Stomach (tissue), 9 donors: Measurements from ENCODE around the gene STEAP2. TPM values are rescaled to one million over a fixed set of nuclear protein-coding genes. Genes with fewer than 3 reads are reported as not detected.

Experiments
- DNase-seq, 2 donors: peaks; one replicate each; pipeline versions ENCODE4 v3.0.0 to v3.0.0-alpha.2; 2013 to 2019
- H3K27ac ChIP-seq, 5 donors: fragments of 200-600 bp in 4 of 5; sonication (generic) in 4 of 5; one replicate each; pipeline ENCODE4 v1.5.1; 2013 to 2019; ENCODE audit warnings: mild to moderate bottlenecking in 1 of 5, moderate library complexity in 1 of 5
- H3K27me3 ChIP-seq, 3 donors: fragments of 200-600 bp; sonication (generic); one replicate each; pipeline ENCODE4 v1.5.1; 2017 to 2019; ENCODE audit warnings: mixed run types in 1 of 3
- H3K36me3 ChIP-seq, 4 donors: fragments of 200-600 bp; sonication (generic); 1 replicate in 3 of 4; 2 replicates in 1 of 4; pipeline ENCODE4 v1.5.1; 2016 to 2019
- H3K4me1 ChIP-seq, 4 donors: fragments of 200-600 bp; sonication (generic); one replicate each; pipeline ENCODE4 v1.5.1; 2016 to 2019
- H3K4me3 ChIP-seq, 4 donors: fragments of 200-600 bp; sonication (generic) in 3 of 4; one replicate each; pipeline ENCODE4 v1.5.1; 2016 to 2019; ENCODE audit warnings: mild to moderate bottlenecking in 1 of 4
- H3K9me3 ChIP-seq, 4 donors: fragments of 200-600 bp; sonication (generic); one replicate each; pipeline ENCODE4 v1.5.1; 2016 to 2019
- CTCF ChIP-seq, 7 experiments: fragments of 450-650 bp in 4 of 7; fragments of 200-600 bp in 3 of 7; sonication (generic) in 3 of 7; IDR thresholded peaks; one replicate each; pipeline ENCODE4 v1.5.1; 2016 to 2019; ENCODE audit warnings: antibody characterized with exemption in 7 of 7, control low read depth in 2 of 7, mild to moderate bottlenecking in 1 of 7
- EP300 ChIP-seq: sonication (generic); formaldehyde crosslinking; IDR thresholded peaks from one replicate; pipeline ENCODE4 v1.6.1; 2017; ENCODE audit warnings: antibody characterized with exemption
- POLR2A ChIP-seq, 4 donors: fragments of 450-650 bp; IDR thresholded peaks; one replicate each; pipeline ENCODE4 v1.6.1; 2016; ENCODE audit warnings: antibody characterized with exemption in 4 of 4, control low read depth in 2 of 4, mild to moderate bottlenecking in 1 of 4, moderate library complexity in 1 of 4
- POLR2AphosphoS5 ChIP-seq, 3 donors: sonication (generic); formaldehyde crosslinking; IDR thresholded peaks; one replicate each; pipeline ENCODE4 v1.6.1; 2016; ENCODE audit warnings: antibody characterized with exemption in 3 of 3
- WGBS, 5 donors: extraction: QIAGEN DNeasy Blood & Tissue Kit in 3 of 5; methylation state at CpG; one replicate each; pipeline versions ENCODE4 v1.1.5 to v1.1.7; 2013 to 2018; 5-methylcytosine and 5-hydroxymethylcytosine counted together
- intact Hi-C: fragments of 100-400 bp; cut with DNase I; formaldehyde crosslinking; loops from one replicate; pipeline ENCODE4 v1.15.1; 2023; ENCODE audit warnings: low total_unique reads
- polyA plus RNA-seq, 3 donors: library from polyadenylated mRNA; stranded (reverse); fragments of 200-250 nt; gene quantifications; one replicate each; pipeline ENCODE4 v1.2.3, GENCODE V29; 2013
- total RNA-seq, 5 donors: library from RNA; depleted of rRNA; stranded (reverse); fragments of >200 nt; gene quantifications; one replicate each; pipeline versions ENCODE4 v1.1.0 to v1.2.3, GENCODE V29; 2014 to 2016
- donor health status: healthy with polysubstance abuse.
- donor health status: Bipolar disorder and iron deficiency.
- donor health status: healthy.

Gene STEAP2
- total and polyA plus RNA-seq, 8 donors, result 0.92 to 52.7 (median 8.9) TPM

- peak overlapping the region in 2 of 5 donors; percentile 9 for H3K27ac ChIP-seq
- intact Hi-C loops, result no loop called here
- WGBS, 5 donors, result 56 to 71% (median 61%) methylated on average over 4 of the region's 4 CpGs
Observed at GRCh38 chr7:90173127-90173844, 38.3 kb upstream of the STEAP2 start.

GRCh38 chr7:90175667-90176066 is 35.9 kb upstream of the STEAP2 start:
- Histone ChIP-seq H3K9me3 (peaks cover 0 to 5% (median under 1%) of the 10 kb centered on the region in 4 donors), H3K36me3 (no peaks in the 10 kb centered on the region), H3K4me1 (peaks cover 0 to 19% (median 0%) of the 10 kb centered on the region in 4 donors), H3K27me3 (no peaks in the 10 kb centered on the region), H3K27ac (no peak overlapping the region), H3K4me3 (no peak overlapping the region)
- intact Hi-C loops, result no loop called here
- DNase-seq, result no peak
- 68 to 96% (median 83%) methylated on average over 4 of the region's 4 CpGs for WGBS, 5 donors
- TF ChIP-seq POLR2AphosphoS5 (IDR thresholded peaks at IDR 0.05) (no peak), CTCF (IDR thresholded peaks at IDR 0.05) (no peak), POLR2A (IDR thresholded peaks at IDR 0.05) (no peak), EP300 (no peak)

More at GRCh38 chr7:90173127-90173844, 38.3 kb upstream of the STEAP2 start:
- DNase-seq, result no peak
- Histone ChIP-seq H3K36me3 (no peaks in the 10 kb centered on the region), H3K9me3 (peaks cover 0 to 5% (median 2%) of the 10 kb centered on the region in 4 donors), H3K4me3 (no peak overlapping the region), H3K27me3 (no peaks in the 10 kb centered on the region), H3K4me1 (no peaks in the 10 kb centered on the region)
- TF ChIP-seq POLR2A (IDR thresholded peaks at IDR 0.05), result no peak
- peak in 1 of 3 donors; percentile 37 for TF ChIP-seq POLR2AphosphoS5 (IDR thresholded peaks at IDR 0.05)

- H3K27me3 ChIP-seq, result no peaks in the 10 kb centered on the region
- DNase-seq, result no peak
- no peak overlapping the region for H3K27ac ChIP-seq
- TF ChIP-seq POLR2AphosphoS5 (IDR thresholded peaks at IDR 0.05) (no peak), CTCF (IDR thresholded peaks at IDR 0.05) (no peak), POLR2A (IDR thresholded peaks at IDR 0.05) (no peak)
- H3K36me3 ChIP-seq, result no peaks in the 10 kb centered on the region
- peaks cover 0 to 5% (median 0%) of the 10 kb centered on the region in 4 donors for H3K9me3 ChIP-seq
- H3K4me1 ChIP-seq, result peaks cover 0 to 19% (median 0%) of the 10 kb centered on the region in 4 donors
- intact Hi-C loops, result no loop called here
- no peak overlapping the region for H3K4me3 ChIP-seq
- 92 to 100% (median 95%) methylated on average over 1 of the region's 1 CpG for WGBS, 5 donors
Observed at GRCh38 chr7:90176195-90176594, 35.3 kb upstream of the STEAP2 start.

GRCh38 chr7:90178166-90178565 is 33.4 kb upstream of the STEAP2 start:
- TF ChIP-seq POLR2A (IDR thresholded peaks at IDR 0.05), result no peak
- TF ChIP-seq EP300, result no peak
- no peak for TF ChIP-seq CTCF (IDR thresholded peaks at IDR 0.05)
- TF ChIP-seq POLR2AphosphoS5 (IDR thresholded peaks at IDR 0.05), result no peak
- peak overlapping the region in 1 of 5 donors; percentile 60 for H3K27ac ChIP-seq
- H3K27me3 ChIP-seq, result no peaks in the 10 kb centered on the region
- H3K4me1 ChIP-seq, result peaks cover 0 to 19% (median 0%) of the 10 kb centered on the region in 4 donors
- no peaks in the 10 kb centered on the region for H3K36me3 ChIP-seq
- H3K9me3 ChIP-seq, result peaks cover 0 to 5% (median 0%) of the 10 kb centered on the region in 4 donors
- 92 to 100% (median 96%) methylated on average over 2 of the region's 2 CpGs for WGBS, 5 donors
- no peak overlapping the region for H3K4me3 ChIP-seq
- intact Hi-C loops, result no loop called here
- no peak for DNase-seq
